ENCODE measurements around the gene PPP3CA.

Gene PPP3CA

DNA sequence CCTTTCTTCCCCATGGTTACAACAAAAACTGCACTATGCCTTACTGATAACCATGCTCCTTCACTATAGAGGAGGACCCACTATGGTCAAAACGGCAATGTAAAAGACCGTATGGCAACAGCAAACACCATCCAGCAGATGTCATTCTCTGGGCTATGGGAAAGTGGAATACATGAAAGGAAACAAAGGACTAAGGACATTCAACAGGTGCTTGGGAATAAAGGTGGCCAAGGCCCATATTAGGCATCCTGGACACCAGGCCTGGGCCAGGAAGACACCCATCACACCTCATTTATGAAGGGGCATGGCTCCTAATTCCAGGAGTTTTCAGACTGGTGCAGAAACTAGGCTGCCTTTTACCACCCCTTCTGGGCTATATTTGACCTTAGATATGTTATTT is 268.4 kb downstream of the PPP3CA start:
- H3K27ac ChIP-seq: no peak overlapping the region
- DNase-seq (ENCODE audit: low read depth, low spot score): no peak

DNA sequence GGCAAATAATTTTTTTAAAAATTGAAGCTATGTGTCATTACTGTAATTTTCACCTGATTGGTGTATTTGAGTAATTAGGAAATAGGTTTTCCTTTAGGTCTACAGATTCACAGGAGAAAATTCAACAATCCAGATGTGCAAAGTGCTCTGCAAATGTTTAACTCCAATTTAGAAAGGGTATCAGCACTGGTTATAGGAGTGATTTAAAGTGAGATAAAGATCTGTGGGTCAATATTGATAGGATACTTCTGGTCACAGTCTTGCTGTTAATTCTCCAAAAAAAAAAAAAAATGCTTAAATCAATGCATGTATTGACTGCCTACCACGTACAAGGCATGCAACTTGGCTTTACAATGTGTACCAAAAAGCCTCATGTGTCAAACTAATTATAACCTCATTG is 271.3 kb downstream of the PPP3CA start:
- H3K27ac ChIP-seq: no peak overlapping the region
- DNase-seq (ENCODE audit: low read depth, low spot score): no peak

DNA sequence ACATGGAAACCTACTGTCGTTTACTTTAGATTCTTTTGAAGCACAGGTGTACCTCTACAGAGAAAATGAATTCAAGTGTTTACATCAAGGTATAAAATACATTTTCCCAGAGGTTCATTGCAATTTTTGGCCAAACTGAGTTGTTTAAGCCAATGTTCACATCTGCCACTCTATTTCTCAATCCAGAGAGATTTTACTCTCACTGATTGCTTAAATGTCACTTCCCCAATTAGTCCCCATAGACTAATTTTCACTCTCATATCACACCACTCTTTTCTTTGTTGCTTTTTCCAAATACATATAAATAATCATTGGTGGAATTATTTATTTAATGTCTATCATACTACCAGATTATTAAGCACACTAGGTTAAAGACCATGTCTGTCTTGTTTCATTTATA is 271.8 kb downstream of the PPP3CA start:
- no peak for DNase-seq (ENCODE audit: low read depth, low spot score)
- H3K27ac ChIP-seq: no peak overlapping the region

DNA sequence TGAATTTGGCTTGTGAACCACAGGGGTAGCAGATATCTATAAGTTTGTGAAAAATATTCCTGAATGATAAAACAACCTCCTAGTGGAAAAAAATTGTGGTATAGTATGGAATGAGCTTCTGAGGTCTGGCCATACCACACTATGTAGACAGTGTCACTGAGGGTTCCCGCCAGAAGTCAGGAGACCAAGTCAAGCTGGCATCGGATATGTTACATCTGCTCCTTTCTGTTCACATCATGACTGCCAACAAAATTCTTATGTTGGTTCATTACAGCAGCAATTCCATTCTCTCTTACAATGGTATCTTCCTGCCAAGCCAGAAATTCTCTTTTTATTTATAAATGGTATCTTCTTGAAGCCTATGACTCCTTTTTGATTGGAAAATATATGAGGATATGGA is 273.0 kb downstream of the PPP3CA start:
- no peak for DNase-seq (ENCODE audit: low read depth, low spot score)
- H3K27ac ChIP-seq: no peak overlapping the region

DNA sequence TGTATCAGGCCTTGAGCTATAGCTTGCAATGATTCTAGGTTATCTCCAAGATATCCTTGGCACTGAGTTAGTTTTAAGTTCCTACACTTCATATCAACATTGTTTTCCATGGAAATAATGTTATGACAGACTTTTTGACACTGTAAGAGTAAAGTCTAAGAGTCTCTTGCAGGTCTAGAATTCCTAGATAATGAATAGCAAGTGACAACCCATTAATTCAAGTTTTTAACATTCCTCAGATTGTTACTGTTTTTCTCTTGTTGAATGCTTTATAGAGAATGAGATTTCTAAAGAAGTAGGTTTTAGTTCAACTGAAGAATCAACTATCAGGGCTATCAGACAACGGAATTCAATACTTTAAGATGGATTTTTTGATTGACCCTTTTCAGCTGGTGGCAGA is 276.1 kb downstream of the PPP3CA start:
- H3K27ac ChIP-seq: no peak overlapping the region
- no peak for DNase-seq (ENCODE audit: low read depth, low spot score)

DNA sequence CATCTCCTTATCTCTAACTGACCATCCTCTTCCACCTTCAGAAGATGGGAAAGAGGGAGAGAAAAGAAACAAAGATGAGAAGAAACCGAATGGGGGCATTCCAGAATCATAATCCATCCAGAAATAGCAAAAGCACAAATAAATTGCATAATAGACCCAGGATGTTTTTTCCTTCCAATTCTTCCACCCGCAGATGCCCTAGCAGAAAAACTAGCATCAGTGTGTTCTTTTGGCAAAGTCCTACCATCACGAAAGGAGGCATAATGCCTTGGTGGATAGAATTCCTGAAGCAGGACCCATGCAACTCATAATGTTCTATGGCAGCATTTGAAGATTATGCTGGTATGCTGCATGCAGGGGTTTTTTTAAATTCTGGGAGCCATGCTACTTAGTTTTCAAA is 279.2 kb downstream of the PPP3CA start:
- no peak overlapping the region for H3K27ac ChIP-seq
- no peak for DNase-seq (ENCODE audit: low read depth, low spot score)

DNA sequence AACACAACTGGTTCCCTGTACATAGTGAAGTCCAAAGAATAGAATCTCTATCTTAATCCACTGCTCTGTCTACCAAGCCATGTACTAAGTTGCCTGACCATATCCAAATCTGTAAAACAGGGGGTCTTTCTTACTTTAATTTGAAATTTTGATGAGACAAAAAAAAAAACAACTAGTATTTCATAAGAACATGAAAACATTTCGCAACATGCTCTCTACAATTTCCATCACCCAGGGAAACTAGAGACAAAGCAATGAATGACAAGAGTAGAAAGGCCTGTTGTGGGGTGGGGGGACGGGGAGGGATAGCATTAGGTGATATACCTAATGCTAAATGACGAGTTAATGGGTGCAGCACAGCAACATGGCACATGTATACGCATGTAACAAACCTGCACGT is 279.9 kb downstream of the PPP3CA start:
- no peak overlapping the region for H3K27ac ChIP-seq
- DNase-seq (ENCODE audit: low read depth, low spot score): no peak

DNA sequence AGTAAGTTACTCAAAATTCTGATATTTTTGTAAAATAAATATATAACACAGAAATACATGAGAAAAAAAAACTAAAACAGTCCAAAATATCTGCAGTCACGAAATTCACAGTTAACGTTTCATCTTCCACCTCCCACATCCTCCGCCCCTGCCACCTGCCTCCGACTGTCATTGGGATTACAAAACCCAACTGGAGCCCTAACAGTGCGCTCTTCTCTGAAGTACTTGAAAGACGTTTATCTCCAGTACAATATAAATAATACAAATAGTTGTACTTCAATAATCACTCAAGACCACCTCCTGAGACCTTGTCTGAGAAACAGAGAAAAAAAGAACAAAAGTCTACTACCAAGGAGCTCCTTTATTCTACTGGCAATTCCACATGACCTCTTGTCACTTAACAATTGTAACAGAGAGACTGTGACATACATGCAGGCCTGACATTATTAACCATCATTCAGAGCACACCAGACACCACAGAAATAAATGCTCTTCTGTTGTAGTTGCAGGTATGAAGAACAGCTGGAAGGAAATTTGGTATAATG is 280.6 kb downstream of the PPP3CA start:
- DNase-seq (ENCODE audit: low read depth, low spot score): no peak
- no peak overlapping the region for H3K27ac ChIP-seq

DNA sequence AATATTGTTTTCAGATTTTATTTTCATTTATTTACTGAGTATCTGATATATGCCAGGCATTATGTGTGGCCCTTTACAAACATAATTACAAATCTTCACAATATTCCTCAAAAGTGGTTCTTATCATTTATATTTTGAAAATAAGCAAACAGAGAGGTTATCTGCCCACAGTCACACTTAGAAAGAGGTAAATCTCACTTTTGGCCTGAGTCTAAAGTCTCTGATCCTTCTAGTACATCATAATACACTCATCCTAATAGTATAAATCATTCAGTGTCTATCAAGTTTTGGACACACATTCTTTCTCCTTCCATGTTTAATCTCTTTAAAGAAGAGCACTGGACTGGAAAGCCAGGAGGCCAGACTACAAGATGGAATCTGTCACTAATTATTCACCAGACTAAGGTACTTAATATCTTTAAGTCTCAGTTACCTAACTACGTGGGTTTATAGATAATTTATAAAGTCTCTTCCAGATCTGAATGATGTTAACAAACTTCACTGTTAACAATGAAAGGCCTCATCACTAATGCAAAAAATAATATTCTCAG is 281.3 kb downstream of the PPP3CA start:
- DNase-seq (ENCODE audit: low read depth, low spot score): no peak
- no peak overlapping the region for H3K27ac ChIP-seq

DNA sequence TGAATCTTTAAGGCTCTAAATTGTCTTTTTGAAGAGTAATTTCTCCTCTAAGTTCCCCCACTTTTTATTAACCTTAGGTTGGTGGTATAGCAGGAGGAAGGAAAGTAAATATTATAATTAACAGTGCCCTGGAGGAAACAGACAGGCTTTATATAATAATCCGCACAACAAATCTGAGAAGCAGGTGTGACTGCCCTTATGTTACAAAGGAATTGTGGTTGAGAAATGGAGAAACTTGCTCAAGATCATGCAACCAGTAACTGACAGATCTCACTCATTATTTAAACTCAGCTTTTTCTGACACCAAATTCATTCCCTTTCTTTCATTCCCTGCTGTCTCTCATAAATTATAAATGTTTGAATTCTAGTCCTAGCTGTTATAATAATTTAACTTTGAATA is 282.0 kb downstream of the PPP3CA start:
- DNase-seq (ENCODE audit: low read depth, low spot score): no peak
- no peak overlapping the region for H3K27ac ChIP-seq

DNA sequence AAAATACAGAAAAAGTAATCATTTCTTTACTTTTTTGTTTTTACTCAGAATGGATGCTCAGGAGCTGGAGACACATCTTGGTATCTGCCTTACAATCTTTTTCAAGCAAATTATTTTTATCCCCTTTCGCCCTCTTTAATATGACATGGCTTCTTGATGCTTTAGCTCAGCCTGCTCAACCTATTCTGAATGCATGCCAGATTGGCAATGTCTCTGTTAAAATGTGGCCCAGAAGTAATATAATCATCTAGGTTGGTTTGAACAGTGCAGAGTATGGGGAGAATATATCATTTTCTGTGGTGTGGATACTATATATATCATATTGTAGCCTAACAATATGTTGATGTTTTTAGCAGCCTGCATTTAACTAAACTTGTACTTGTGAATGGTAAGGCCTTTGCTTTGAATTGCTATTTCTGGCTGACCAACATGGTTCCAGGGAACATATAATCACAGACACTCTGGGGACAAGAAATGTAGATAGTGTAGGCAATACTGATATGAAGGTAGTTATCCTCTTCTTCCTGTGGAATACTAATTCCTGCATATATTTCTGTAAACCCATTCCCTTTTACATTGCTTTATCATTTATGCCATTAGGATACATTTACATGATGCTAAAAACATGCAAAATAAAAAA is 282.7 kb downstream of the PPP3CA start:
- DNase-seq (ENCODE audit: low read depth, low spot score): no peak
- H3K27ac ChIP-seq: no peak overlapping the region

DNA sequence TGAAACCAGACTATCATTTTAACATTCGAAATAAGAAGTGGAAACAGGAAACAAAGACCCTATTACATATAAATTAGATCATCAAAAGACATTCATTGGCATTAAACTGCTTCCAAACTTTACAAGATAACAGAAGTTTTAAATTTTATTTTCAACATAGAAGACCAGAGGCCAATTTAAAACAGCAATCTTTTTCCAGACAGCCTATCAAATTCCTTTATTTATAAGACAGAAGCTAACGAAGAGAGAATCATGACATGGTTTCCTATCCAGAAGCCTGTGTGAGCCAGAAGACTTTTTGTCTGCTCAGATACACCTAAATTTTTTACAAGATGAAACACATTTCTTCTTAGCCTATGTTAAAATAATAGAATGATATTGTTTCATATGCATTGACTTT is 291.9 kb downstream of the PPP3CA start:
- DNase-seq (ENCODE audit: low read depth, low spot score): no peak
- H3K27ac ChIP-seq: no peak overlapping the region

DNA sequence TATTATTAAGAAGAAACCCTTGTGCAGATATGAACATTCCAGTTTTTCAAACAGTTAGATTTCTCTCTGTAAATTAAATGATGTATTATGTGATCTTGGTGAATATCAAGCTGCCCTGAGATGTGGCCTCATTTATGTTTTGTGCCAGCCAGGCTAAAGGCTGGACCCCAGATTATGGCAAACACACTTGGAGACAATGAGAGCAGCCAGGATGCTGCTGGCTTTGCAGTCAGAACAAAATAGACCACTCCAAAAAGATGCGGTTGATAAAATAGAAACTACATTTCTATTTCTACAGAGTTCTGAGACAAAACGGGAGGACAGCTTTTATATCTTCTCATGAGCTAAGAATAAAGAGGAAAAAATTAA is 296.5 kb downstream of the PPP3CA start:
- DNase-seq (ENCODE audit: low read depth, low spot score): no peak
- no peak overlapping the region for H3K27ac ChIP-seq

DNA sequence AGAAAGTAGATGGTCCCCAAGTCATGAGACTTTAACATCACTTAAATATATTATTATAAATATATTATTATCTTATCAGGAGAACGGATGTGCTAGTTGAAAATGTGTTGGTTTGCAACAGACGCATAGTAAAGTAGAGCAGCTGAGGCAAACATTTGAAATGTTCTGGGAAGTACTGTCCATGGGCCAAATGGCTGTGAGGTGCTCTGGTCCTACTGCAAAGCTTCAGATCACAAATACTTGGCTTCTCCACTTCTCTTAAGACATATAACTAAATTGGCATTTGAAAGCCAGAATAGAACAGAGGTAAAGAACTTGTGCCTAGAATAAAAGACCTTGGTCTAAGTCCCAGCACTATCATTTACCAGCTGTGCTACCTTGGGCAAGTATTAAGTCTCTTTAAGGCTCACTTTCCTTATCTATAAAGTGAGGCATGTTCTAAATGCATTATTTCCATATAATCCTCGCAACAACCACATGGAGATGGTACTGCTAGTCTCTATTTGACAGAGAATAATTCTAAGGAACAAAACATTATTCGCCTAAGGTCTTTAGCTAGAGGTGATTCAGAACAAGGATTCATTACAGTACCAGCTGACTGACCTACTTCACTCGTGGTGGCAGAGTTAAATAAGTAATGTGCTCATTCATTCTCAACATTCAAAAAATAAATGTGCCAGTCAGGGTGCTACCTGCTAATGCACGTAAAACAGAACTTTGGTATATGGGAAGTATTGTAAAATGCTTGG is 297.1 kb downstream of the PPP3CA start:
- no peak overlapping the region for H3K27ac ChIP-seq
- no peak for DNase-seq (ENCODE audit: low read depth, low spot score)

DNA sequence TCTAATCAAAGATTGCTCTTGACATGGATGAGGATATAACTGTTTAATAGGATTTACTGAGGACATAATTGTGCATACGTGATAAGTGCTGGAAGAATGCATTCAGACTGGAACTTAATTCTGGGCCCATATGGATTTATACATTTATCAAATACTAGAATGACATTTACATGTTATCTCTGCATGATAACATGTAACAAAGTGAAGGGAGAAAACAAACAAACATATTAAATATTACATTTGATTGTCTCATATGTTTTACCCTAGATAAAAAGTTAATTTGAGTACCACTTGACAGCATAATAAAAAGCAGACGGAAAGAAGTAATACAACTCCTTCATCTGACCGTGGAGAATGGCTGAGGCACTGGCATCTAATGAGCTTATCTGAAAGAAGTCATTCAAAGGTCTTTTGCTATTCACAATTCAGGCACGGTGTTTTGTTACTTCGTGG is 297.8 kb downstream of the PPP3CA start:
- no peak for DNase-seq (ENCODE audit: low read depth, low spot score)
- H3K27ac ChIP-seq: no peak overlapping the region

DNA sequence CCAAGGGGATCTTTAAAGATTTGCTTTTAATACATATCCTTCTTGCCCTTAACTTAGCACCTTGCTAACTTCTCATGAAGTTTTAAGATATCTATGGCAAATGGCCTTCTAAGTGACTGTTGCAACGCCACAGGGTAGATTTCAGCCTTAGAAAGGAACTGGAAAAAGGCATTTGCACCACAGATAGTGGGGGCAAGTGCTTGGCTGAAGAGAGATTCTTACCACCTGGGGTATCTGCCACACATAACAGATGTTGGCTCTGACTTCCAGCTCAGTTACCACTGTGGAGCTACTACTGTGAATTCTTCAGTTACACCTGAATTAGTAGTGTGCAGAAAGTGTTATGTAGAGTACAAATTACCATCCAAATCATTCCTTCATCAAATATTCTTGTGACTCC is 302.6 kb downstream of the PPP3CA start:
- H3K27ac ChIP-seq: no peak overlapping the region
- no peak for DNase-seq (ENCODE audit: low read depth, low spot score)

DNA sequence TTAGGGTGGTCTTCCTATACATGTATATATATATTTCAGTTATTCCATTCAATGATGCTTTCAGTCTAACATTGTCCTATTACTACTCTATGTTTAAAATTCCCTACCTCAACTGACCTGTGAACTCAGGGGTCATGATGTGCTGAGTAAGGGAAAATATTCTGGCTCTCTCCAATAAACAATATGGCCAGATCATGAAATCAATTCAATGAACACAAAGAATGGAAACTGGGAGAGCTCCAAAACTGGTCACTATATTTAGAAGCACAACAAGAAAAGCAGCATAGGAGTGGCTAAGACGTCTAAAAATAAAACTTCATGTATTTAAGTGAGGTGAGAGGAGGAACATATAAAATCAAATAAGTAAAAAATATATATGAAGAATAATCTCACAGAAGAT is 304.5 kb downstream of the PPP3CA start:
- DNase-seq (ENCODE audit: low read depth, low spot score): no peak
- H3K27ac ChIP-seq: no peak overlapping the region

DNA sequence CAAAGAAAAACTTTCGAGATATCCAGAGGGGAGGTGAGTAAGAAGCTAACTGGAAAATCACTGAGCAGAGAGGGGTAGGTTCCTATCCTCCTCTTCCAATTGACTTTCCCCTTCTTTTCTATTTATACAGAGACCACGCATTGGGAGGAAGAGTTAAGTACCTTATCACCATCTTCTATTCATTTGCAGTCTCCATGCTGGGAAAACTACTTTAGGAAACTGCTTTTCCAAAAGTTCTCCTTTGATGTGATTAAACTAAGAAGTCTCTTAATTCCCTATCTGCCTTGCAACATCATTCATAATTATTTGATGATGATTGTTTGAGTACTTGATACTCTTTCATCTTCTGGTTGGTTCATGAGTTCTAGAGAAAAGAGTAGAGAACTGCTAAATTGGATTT is 306.6 kb downstream of the PPP3CA start:
- no peak for DNase-seq (ENCODE audit: low read depth, low spot score)

DNA sequence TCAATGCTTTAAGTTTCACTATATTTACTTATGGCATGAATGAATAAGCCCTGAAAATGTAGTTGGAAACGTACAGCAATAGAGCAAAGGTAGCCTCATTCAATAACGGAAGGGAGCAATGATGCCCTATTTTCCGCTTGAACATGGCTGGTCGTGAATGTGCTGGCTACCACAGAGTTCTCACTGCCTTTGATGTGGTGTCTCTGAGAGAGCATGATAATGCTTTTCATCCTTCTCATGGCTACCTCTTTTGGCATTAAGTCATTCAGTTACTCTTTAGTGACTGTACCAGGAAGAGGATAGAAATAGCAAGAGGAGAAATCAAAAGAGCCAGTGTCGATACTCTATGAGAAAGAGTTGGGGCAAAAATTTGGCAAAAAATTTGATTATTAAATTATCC is 308.0 kb downstream of the PPP3CA start:
- DNase-seq (ENCODE audit: low read depth, low spot score): no peak
- H3K27ac ChIP-seq: no peak overlapping the region

More for the DNA sequence above, 306.6 kb downstream of the PPP3CA start:
- H3K27ac ChIP-seq: no peak overlapping the region

DNA sequence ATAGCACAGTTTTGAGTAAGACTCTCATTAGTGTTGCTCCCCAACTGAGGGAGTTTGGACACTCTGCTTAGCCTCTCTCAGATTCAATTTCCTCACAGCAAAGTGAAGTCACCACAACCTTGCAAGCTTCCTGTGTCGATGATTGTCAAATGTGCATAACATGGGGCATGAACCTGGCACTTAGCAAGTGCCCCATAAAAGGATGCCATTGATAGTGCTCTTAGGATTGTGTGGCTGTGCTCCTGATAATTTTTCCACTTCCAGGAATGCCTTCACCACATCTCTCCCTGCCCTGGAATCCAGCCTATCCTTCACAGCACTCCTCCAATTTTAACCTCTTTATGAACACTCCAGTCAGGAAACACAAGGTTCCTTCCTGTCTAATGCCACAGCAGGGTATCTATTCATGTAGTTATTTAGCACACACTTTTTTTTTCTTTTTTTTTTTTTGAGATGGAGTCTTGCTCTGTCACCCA is 309.4 kb downstream of the PPP3CA start:
- H3K27ac ChIP-seq: no peak overlapping the region
- no peak for DNase-seq (ENCODE audit: low read depth, low spot score)

DNA sequence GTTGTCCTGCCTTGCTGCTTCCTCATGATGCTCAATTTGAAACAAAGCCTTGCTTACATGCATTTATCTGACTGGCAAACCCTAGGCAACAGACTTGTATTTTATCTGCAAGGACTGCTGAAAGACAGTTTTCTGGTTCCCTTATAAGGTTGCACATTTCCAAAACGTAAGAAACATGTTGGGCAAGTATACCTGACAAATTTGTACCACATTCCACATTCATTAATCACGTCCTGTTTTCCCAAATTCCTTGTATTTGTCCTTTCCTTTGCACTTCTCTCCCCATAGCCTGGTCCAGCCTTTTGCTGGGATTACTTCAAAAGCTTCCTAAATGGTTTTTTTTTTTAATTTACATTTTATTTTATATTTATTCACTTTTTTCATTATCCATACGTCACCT is 310.1 kb downstream of the PPP3CA start:
- no peak for DNase-seq (ENCODE audit: low read depth, low spot score)
- no peak overlapping the region for H3K27ac ChIP-seq

Measured in epithelial cell of prostate (primary cell).